ENCODE results near the gene ROGDI.
A peak's percentile ranks its signal among the peaks of the same experiment; 100 is the strongest.

ROGDI gene, protein sequence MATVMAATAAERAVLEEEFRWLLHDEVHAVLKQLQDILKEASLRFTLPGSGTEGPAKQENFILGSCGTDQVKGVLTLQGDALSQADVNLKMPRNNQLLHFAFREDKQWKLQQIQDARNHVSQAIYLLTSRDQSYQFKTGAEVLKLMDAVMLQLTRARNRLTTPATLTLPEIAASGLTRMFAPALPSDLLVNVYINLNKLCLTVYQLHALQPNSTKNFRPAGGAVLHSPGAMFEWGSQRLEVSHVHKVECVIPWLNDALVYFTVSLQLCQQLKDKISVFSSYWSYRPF

DNA sequence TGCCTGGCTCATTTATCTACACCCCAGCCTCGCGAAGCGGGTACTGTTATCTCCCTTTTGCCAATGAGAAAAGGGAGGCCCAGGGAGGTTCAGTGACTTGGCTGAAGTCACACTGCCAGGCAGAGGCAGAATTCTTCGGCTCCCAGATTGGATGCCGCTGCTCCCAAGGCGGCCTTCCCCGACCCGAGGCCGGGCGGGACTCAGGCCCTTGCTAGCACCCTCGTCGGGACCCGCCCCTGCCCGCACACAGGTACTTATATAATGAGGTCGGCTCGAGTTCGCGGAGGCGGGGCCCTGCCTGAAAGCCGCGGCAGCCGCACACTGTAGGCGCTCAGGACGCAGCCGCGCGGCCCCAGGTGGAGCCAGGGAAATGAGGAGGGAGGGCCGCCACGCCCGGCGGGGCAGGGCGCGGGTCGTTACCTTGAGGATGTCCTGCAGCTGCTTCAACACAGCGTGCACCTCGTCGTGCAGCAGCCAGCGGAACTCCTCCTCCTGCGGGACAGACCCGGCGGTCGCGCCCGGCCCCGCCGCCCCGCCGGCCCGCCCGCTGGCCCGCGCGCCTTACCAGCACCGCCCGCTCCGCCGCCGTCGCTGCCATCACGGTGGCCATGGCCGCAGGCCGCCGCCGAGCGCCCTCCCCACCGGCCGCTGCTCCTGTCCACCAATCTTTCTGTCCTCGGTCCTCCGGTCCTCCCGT is at the start of gene ROGDI:
TSS of gene ROGDI (minus strand) at position 672 of the 697 bp plus-strand sequence. CDS start at position 610, 62 bp downstream.
- peak; percentile 42 to 53 for DNase-seq (ENCODE audit: low read depth in 2 of 2, low spot score in 1 of 2)

DNA sequence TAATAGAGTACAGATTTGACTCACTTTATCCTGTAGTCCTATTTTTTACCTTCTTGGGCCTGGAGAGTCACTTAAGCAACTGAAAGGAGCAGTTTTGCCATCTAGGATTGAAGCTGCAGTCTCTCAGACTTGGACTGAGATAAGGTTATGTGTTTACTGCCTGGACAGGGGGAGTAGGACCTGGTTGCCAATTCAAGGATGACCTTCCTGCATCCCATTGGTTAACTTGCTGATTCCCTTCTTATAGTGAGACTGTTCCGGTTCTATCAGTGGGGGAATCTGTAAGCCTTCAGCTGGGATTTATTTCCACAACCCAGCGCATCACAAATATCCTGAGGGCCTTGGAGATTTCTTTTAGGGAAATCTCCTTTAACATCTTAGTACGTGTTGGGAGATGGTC is 47.8 kb upstream of the ROGDI start:
- no peak for DNase-seq (ENCODE audit: low read depth in 2 of 2, low spot score in 1 of 2)

DNA sequence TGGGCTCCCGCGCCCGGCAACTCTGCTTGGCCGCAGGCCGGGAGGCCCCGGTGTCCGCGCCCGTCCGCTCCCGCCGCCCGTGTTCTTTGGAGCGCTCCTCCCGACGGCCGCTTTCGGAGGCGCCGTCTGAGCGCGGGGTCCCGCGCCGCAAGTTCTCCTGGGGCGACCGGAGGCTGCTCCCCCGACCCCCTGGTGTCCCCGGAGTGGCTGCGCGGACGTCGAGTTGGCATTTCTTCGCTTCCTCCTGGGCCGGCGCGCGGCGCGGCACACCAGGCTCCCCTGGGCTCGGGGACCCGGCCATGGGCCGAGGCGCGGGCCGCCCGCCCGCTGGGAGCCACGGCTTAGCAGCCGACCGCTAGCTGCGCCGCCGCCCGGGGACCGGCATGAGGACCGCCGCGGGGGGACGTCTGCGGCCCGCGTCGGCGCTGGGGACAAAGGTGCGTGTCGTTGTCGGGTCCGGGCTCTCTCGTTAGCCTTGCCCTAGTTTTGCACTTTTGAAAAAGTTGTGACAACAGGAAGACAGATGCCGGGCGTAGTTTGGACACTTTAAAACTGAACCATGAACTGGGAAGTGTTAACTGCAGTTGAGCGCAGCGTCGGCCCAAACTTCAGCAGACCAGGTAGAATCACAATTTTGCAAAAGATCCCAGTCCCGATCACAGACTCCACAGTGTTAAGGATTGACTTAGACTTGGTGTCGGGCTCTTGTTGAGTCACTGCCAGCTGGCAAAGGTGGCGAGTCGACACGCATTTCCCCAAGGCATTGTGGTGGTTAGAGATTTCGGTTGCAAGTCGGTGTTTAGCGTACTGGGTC is 45.5 kb upstream of the ROGDI start:
- peak; percentile 1 to 2 for DNase-seq (ENCODE audit: low read depth in 2 of 2, low spot score in 1 of 2)

DNA sequence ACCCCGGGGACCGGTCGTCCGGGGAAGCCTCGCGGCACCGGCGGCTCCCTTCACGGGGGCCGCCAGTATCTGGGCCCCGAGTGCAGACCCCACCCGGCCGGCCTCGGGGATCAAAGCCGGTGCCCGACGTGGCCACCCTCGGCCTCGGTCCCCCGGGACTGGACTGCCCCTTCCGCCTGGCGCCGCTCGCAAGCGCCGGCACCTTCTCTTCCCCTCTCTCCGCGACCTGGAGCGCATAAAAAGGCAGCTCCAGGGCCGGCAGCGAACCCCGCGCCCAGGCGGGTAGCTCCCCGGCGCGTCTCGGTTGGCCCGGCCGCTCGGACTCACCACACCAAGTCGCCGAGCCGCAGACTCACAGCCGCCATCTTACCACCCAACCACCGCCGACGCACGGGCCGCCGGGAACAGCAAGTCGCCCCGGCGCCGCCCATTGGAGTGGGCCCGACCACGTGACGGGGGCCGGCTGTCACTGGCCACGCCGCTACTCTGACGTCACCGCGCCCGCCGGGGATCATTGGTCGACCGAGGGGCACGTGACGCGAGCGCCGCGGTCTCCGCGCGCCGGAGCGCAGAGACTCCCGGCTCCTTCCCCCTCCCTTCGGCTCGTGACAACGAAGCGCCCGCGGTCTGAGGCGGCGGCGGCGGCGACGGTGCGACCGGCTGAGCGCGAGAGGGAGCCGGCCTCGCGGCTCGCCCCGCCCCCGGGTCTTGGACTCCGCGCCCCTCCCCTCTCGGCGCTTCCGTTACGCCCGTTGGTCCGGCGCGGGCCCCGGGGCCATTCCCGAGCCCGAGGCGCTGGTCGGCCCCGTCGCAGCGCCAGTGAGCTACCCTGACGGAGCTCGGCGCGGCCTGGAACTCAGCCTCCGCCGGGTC is 44.7 kb upstream of the ROGDI start, which contains the start of the genes GLYR1 and UBN1:
TSS of gene GLYR1 (minus strand) at position 388 of the 873 bp plus-strand sequence. CDS start at position 365, 23 bp downstream.
TSS of gene UBN1 (plus strand) at position 581 of the 873 bp plus-strand sequence. CDS start 5,437 bp downstream, outside the sequence.
- peak; percentile 99 for DNase-seq (ENCODE audit: low read depth in 2 of 2, low spot score in 1 of 2)

DNA sequence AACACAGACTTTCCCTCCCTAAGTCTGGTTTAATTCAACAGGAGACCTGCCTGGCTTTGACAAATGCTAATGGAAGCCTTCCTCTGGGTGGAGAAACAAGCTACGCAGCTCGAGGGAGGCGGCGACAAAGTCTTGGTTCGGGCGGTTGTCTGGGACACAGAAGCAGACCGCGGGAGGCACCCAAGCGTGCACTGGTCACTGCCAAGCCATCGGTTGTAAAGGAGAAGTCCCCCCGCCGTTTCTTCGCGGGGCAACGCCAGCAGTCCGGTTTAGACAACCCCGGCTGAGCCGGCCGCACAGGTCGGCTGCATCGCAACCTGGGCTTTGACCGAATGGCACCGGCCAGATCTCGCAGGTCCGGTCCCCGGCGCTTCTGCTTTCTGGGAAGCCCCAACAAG is 44.1 kb upstream of the ROGDI start:
- DNase-seq (ENCODE audit: low read depth in 2 of 2, low spot score in 1 of 2) = peak in 1 of 2 donors; percentile 5

DNA sequence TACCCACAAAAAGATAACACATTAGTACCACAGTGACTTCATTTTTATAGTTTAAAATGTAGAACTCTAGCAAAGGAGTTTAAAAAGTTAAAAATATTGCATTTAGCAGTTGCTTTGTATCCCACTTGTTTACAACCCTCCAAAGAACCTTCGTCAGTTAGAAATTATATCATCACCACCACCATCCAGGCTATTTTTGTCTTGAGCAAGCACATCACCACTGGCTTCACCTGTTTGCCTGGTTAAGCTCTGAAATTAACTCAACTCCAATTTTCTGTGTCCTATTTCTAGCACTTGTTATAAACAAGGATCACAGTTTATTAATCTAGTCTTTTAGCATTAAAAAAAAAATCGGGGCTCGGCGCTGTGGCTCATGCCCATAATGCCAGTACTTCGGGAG is 38.6 kb upstream of the ROGDI start:
- no peak for DNase-seq (ENCODE audit: low read depth in 2 of 2, low spot score in 1 of 2)

DNA sequence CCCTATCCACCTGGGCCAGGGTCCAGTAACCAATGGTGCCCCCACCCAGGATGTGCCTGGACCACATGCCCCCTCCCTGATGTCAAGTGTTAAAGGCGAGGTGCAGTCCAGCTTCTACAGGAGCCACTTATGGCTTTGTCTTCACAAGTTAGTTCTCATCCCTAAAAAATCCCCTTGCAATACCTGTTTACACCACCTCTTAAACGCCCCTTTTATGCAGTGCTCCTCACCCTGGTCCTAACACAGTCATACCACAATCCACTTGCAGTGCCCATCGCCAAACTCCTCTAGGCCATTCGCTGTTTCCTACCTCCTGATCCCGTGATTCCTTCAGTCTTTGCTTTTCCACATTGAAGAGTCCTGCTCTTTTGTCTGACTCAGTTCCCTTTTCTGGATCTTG is 37.5 kb upstream of the ROGDI start:
- no peak for DNase-seq (ENCODE audit: low read depth in 2 of 2, low spot score in 1 of 2)

DNA sequence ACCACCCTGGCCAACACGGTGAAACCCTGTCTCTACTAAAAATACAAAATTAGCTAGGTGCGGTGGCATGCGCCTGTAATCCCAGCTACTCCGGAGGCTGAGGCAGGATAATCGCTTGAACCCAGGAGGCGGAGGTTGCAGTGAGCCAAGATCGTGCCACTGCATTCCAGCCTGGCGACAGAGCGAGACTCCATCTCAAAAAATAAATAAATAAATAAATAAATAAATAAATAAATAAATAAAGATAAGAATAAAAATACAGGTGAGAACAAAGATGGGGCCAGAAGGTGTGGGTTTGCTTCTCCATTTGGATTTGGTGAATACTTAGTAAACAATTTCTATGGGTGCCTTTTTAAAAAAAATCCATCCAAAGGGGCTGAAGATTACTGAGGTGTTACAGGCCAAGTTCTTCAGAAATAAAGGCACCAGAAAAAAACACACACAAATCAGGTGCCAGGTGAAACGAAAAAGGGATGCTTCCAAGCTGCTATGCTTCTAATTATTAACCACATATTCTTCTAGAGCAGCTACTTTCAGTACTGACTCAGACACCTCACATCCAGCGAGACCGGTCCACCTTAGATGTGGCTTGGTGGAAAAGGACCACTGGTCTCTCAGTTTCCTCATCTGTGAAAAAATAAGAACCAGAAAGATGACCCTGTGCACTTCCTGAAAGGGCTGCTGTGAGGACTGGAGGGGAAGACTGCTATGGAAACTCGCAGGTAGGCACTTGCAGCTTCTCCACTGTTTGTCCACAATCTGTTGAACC is 35.5 kb upstream of the ROGDI start:
- no peak for DNase-seq (ENCODE audit: low read depth in 2 of 2, low spot score in 1 of 2)

DNA sequence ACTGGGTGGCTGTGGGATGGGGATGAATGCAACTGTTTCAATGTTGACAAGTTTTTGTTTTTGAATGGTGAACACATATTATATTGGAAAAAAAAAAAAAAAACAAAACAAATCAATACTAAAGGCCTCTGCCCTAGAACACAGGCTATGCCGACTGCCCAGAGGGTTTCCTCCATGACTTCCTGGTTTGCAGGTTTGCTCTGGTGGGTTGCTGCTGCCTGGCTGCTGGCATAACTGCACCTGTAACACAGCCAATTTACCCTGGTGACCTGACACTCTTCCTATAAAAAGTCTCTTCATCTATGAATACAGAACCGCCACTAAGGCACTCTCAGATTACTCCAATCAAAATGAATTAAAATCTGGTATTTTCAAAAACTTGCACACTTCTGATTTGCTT is 34.3 kb upstream of the ROGDI start:
- no peak for DNase-seq (ENCODE audit: low read depth in 2 of 2, low spot score in 1 of 2)

DNA sequence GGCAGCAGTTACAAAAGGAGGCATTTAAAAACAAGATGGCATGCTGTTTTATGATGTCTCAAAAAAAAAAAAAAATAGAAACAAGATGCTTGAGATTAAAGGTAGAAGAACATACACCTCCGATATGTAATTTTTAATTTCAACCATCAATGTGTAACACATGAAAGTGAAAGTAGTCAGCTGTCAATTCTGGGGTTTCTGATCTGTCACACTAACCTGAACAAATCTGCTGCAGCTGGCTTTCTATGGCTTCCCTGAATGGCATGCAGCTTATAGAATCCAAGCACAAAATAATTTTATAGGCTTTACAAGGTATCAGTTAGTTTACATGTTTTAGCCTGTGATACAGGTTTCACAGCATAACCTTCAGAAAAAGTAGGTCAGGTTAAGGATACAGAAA is 31.2 kb upstream of the ROGDI start:
- DNase-seq (ENCODE audit: low read depth in 2 of 2, low spot score in 1 of 2) = no peak

DNA sequence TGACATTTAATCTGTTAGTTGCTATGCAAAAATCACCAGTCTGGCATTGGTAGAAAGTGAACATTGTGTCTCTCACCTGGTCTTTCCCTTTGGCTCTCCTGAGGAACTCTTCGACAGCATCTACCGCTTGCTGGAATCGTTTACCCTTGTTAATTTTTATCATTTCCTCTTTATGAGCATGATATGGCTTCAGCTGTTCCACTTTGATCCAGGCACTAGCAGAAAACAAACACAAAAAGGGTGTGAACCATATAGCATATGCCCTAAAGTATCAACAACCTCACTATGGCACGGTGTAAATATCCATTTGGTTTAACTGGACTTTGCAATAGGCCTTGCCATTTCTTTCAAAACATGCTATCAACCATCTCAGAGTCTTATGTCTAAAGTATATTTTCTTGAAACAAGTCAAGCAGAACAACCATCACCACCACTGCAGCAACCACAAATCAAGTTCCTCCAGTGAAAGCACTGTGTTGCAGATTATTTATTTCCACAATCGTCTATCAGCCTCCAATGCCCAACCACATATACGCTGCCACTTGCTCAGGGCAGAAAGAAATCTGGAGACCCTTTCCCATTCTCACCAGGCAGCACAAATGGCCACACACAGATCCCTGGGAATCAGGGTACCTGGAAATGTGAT is 30.4 kb upstream of the ROGDI start:
- no peak for DNase-seq (ENCODE audit: low read depth in 2 of 2, low spot score in 1 of 2)

DNA sequence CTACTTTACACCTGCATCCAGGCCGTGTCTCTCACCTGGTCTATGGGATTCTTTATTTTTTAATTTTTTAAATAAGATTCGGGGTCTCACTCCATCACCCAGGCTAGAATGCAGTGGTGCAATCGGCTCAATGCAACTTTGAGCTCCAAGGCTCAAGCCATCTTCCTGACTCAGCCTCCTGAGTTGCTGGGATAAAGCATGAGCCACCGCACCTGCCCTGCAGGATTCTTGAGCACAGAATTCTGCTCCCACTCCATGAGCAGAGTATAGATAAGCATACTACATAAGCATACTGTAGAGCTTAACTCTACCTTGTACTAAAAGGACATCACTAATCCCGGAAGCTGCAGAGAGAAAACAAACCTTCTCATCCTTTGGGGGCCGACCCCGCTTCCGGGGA is 29.2 kb upstream of the ROGDI start:
- DNase-seq (ENCODE audit: low read depth in 2 of 2, low spot score in 1 of 2) = no peak

DNA sequence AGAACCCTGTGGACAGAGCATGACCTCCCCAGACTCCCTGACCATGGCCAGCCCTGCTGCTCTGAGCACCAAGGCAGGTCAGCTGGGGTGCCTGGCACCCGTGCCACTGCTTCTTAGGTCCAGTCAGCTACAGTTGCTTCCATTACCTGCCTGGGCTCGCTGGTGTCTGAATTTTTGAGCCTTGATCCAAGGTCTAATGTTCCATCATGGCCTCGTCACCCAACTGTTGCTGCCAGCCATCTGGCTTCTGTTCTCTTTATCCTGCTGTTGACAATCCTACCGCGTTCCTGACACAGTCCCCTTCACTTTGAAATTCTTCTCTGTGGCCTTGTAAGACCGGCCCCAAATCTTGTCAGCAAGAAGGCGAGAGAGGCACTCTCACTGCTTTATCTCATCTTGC is 28.0 kb upstream of the ROGDI start:
- no peak for DNase-seq (ENCODE audit: low read depth in 2 of 2, low spot score in 1 of 2)

DNA sequence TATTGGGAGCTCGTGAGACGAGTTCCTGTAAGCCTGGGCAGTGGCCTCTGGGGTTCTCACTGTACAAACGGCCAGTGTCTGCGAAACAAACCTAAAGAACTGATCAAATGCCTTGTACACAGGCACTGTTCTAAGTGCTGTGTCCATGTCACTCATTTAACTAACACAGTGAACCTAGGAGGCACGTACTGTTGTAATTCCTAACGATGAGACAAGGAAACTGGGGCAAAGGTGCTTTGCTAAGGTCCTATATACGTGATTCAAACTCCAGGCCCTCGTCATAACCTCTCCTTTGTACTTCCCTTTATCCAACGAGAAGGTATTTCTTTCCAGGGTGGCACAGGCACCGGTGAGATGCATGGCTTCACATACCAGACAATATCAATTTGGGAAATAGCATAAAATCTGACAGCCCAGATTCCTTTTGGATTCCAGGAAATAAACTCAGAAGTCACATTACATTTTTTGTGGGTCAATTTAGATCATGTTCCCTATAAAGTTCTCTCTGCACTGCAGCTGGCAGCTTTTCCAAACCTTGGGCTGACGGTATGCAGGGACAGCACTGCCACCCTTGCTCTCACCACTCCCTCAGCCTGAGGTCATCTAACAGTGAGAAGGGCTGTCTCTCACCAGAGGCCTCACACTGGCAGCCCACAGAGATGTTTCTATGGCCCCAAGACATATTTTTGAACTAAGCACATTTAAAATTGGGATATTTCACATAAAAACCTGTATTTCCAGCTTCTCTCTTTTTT is 26.3 kb upstream of the ROGDI start:
- DNase-seq (ENCODE audit: low read depth in 2 of 2, low spot score in 1 of 2) = no peak

DNA sequence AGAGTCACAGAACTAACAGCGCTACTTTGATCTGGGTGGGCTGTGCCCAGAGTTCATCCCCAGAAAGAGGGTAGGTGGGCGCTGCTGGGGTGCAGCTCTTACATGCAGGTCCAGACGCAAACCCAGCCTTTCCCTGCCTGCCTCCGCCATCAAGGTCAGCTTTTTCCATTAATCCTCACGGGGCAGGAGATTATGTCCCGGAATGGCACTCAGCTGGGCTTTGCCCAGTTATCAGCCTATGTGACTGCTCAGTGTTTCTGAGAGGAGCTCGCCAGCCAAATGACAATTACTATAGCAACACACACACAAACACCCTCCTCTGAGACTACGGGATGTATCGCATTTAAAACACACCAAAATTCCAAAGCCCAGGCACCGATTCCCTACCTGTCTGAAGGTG is 24.5 kb upstream of the ROGDI start:
- no peak for DNase-seq (ENCODE audit: low read depth in 2 of 2, low spot score in 1 of 2)

DNA sequence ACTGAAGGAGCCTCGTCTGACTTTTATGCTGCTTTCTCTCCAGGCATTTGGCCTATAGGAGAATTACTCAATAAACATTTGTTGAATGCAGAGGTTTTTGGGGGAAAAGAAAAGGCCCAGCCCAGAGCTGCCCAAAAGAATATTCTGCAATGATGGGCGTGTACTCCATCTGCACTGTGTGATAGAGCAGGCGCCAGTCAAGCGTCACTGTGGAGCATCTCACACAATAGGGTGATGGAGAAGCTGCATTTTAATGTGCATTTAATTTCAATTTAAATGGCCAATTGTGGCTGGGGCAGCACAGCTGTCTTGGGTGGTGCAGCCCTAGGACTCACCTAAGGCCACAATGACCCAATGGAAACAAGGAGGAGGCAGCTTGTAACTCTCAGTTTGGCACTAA is 24.1 kb upstream of the ROGDI start:
- no peak for DNase-seq (ENCODE audit: low read depth in 2 of 2, low spot score in 1 of 2)

DNA sequence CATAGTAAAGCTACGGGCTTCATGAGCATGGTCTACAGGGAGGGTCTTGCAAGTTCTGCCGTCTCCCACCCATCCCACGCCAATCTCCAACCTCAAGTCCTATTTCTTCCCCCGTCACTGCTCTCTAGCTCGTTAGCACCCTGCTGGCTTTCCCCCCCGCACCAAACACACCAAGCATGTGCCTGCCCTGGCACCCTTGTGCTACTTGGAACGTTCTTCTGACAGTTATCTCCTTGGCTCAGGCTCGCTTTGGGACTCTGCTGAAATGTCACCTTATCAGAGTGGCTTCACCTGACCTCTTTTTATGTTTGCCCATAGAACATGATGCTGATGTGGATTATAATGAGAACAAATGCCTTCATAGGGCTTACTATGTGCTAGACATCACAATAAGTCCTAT is 22.8 kb upstream of the ROGDI start:
- DNase-seq (ENCODE audit: low read depth in 2 of 2, low spot score in 1 of 2) = no peak

DNA sequence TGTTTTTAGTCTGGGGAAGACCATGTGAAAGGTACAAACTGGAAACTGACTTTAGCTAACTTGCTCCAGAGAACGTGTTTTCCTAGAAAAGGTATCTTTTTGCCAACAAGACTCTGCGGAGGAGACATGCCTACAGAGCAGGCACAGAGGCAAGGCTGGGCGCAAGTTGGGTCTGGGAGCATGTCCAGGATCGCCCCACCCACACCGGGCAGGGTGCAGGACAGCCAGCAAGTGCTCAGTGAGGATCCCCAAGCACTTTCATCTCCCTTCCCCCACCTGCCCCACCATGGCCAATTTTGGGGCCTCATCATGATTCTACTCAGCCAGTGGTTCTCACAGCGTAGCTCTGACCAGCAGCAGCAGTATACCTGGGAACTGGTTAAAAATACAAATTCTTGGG is 18.2 kb upstream of the ROGDI start:
- DNase-seq (ENCODE audit: low read depth in 2 of 2, low spot score in 1 of 2) = no peak

Measured in stimulated activated CD8-positive, alpha-beta memory T cell treated with anti-CD3 and anti-CD28 coated beads, Interleukin-4, amount 100 ng/mL, for 4 hours (primary cell).